HG03571 (cell line): Measurements from ENCODE around the gene SFRP2.

Source experiments
- ATAC-seq: cut with Tn5 transposase; IDR thresholded peaks from one replicate; pipeline ENCODE4 v1.9.1; 2021; ENCODE audit not compliant: unreplicated experiment

Gene SFRP2

DNA sequence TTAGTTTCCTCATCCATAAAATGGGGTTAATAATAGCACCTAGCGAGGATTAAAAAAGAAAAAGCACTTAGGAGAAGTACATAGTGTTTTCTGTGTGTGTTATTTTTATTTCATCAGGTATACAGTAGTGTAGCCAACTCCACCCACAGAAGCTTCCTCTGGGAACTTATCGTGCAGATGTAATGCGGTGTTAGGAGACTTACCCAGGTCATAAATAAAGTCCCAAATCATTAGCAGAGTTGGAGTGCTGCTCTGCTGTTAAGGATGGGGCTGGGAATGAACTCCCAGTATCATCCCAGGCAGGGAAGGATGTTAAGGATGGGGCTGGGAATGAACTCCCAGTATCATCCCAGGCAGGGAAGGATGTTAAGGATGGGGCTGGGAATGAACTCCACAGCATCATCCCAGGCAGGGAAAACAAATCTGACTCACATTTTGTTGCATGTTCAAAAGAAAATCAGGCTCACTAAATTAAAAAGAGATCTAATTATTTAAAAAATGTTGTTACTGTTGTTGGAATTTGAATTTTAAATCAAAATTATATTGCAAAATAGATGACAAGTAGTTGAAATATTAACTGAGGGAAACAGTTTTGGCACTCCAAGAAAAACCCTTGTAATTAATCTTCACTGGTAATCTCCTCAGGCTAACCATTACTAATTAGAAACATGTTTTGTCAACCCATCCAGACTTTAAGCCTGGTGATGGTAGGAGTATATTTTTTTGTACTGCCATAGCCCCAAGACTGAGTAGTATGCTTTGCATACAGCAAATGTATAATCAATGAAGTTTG lies 10.2 kb upstream of the SFRP2 start:
- ATAC-seq = no peak

DNA sequence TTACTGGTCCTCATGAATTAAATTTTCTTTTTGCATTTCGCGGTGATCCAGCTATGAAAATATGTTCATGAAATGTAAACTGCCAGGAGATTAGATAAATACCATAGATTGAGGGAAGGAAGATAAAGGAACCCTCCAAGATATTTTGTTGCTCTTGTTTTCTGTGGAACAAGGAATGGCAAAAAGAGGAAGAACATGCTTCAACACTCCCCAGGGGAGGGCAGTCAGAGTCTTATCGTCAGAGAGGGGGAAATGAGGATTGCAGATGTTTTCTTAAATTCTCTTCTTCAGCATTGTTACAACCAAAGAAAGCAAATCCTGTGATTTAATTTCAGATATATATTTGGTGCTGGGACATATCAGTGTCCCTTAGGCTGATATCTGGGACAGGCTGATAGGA lies 9.5 kb upstream of the SFRP2 start:
- ATAC-seq = no peak

DNA sequence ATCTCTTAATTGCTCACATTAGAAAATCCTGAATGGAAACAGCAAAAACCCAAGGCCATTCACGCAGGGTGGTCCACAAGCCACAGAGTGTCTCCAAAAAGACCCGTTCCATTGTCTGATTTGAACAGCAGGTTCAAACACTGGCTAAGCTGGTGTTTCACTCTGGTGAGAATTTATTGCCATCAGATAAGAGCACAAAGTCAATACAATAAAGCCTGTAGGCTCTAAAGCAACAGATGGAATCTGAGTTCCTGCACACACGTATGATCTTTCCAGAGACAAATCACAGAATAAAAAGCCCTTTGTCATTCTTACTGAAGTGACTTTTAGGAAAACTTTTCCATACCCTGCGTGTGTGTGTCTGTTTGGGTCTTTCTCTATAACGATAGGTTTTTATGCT lies 5.1 kb upstream of the SFRP2 start:
- ATAC-seq = no peak

DNA sequence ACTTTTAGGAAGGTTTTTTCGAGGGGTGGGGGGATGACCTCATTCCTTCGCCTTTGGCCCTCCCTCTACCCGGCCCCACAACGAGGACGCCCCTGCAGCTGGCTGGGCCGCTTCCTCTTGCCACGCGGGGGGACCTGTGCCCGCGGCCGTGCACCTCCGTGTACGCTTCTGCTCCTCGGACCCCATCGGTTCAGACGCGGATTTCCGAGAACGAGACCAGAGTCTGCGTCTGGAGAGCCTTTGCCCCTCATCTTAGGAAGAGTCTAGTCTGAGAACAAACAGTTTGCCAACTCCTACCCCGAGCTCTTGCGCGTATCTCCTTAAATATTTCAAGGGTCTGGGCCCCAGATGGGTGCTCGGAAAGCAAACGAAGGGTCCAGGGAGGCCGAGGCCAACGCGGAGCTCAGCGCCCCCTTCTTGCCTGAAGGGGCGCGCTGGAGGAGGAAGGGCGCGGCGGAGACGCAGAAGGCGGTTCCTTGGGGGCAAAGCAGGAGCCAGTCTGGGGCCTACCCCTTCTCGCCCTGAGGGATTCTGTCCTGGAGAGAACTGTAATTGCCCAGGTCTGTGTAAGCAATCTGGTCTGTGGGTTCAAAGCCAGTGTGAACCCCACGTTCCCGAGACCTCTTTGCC lies 3.9 kb upstream of the SFRP2 start:
- no peak for ATAC-seq

DNA sequence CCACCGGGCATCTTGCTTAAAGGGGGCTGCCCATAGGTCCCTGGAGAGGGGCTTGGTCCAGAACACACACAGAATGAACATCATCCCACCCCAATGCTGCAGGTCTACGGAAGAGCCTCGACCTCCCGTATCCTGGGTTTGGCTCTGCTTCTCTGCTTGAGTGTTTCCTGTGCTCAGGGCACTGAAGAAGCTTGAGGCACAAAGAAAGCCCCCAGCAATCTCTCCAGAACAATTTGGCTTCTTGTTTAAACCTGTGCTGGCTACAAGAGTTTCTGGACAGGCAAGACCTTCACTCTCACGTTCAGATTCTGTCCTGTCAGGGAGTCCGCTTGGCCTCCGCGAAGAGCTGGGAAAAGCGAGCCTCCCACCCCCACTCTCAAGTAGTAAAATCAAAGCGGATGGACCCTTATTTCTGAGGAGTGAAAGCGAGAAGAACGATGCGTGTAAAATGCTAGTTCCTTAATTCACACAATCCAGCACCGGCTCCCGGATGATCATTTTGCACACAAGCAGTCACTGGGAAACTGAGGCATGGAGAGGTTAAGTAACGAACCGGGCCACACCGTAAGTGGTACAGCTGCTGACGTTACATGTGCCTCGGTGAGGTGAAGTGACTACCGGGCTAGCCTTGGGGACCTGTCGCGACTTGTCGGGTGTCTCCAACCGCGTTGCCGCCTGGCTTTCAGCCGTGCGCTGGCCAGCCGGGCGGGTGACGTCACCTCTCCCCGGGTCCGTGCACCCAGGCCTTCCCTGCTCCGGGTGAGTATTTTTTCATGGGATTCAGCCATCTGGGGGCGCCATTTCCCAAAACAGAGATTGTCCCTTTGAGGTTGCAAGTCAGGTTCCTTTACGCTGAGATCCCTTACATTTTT lies 3.1 kb upstream of the SFRP2 start:
- ATAC-seq = no peak

DNA sequence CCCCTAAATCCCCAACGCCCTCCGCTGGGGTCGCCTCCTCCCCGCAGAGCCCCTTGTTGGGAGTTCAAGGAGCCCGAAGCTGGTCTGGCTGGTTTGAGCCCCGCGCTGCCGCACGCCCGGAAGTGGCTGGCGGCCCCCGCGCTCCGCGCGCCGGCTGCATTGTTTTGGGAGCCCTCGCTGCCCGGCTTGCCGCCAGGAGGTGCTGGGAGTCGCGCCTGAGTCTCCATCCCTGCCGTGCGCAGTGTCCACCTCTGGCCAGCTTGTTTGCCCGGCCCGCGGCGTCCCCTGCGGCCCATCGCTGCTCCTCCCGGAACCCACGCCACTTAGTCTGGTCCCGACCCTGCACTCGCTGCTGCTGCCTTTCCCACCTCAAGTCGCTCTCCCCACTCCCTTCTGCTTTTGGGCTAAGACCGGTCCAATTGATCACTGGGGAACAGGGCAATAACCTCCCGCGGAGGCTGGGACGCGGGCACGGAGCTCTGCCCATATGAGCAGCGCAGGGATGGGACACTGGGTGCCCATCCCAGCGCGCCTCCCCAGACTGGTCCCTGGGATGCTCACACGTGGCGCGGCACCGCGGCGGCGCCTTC lies 2.2 kb upstream of the SFRP2 start:
- no peak for ATAC-seq

DNA sequence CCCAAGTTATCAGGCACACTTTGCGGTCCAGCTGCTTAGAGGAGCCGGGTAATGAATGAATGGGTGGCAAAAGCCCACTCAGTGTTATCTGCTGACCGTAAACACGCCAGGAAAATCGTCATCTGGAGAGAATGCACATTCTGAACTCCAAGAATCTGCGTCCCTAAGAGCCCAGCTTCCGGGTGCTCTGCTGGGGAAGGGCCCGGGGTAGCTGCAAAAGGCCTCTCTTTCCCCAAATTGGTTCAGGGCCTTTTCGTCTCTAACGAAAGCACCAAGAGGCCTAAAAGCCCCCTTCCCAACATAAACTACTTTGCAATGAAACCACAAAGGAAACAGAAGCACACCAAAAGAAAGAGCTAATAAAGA lies 1.6 kb upstream of the SFRP2 start:
- ATAC-seq = no peak

DNA sequence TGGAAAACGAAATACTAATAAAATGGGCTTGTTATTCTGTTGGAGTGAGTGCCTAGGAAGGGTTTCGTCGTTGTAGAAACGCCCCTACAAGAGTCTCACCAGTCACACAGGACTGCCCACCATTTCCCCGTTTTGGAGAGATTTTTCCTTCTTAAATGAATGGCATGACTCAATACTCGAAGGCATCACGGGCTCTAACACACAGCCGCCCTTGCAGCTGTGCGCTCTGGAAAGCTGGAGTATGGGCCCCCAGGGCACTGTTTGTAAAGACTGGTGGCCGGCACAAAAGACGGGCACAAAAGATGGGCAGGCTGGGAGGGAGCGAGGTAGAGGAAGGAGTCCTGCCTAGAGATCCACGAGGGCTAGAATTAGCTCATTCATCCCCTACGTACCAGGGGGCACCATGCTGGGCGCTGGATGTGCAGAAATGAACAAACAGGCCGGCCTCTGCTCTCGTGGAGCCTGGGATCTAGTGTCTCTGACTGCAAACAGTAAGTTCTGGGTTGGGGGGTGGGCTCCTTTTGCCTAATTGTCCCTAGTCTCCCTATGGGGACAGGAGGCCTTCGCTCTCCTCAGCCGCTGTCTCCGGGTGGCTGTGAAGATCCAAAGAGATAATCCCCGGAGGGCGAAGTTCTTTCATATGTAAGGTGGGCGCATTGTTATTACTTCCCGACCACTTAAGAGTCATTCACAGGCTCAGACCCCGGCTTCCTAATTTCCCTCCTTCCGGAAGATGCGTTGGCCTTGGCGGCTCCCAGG lies 1.0 kb upstream of the SFRP2 start:
- ATAC-seq = no peak

DNA sequence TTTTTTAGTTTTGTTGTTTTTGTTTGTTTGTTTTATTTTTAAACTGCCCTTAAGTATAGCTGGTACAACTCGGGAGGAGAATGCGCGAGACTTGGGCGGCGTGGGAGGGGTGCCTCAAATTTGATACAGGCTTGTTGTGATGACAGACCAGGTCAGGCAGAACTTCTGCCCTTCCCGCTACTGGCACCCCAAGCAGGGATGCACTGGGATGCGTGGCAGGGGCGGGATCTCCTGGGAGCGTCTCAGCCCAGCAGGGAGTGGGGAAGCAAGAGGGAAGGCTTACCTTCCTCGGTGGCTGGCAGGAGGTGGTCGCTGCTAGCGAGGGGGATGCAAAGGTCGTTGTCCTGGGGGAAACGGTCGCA lies 851 bp downstream of the SFRP2 start:
- no peak for ATAC-seq

DNA sequence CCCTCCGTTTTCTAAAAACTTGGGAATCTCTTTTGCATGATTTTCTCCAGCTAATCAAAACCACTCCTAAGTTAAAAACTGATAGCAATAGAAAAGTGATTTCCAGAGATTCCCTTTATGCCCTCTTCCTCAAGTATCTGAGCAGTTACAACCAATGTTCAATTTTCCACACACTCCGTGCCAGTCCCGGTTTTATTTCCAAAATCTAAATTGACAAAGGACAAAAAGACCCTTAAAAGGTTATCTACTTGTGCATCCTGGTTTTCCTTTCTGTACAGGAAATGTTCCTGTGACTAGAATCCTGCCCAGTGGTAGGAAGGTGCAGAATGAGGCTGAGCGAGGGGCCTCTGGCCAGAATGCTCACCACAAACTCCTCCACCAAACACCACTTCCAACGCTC lies 1.3 kb downstream of the SFRP2 start:
- no peak for ATAC-seq

DNA sequence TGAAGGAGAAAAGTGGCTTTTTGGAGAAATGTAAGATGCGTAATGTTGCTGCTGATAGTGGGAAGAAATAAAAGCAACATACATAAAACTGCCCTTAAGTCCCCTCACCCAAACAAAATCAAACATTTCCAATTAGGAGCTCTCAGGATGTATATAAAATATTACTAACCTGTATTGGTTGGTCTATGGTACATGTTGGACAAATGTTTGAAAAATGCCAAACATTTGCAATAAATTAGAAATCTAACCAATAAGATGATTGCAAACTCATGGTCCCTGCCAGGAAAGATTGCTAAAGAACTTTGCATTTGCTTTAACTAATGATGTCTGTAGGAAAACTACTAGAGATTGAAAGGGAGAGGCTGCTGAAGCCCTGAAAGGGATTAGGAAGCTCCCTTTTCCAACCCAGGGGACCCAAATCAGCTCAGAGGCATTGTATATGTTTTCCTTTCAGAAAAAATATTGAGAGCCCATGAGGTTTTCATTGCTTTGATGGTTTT lies 1.8 kb downstream of the SFRP2 start:
- no peak for ATAC-seq

DNA sequence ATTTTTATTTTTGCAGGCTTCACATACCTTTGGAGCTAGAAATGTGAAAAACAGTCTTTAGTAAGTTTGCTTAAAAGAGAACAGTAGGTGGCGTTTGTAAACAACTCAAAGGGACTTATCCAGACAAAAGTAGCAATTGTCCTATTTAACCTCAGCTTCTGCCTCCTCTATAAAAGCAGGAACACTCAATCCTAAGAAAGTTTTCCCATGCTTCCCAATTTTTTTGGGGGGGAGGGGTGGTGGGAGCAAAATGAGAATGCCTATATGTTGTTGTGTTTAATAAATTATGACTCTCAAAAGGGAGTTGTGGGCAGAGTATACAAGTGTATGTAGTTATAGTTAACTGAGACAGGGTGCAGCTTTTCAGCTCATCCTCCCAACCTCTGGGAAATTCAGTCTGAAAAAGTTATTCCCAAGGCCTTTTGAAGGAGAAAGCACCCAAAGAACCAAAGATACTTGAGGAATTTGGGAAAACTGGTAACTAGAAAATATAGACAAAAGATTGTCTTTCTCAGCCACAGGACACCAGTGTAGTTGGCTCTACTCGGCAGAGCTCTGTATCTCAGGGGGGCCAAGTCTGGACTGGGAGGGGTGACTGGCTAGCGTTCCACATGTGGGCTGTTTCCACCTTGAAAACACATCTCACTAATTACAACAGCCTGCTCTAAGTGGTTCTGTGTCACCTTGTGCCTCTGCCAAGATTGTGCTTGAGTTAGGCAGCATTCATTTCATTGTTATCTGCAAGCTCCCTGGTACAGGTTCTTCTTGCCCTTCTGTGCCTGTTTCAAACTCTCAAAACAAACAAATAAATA lies 2.8 kb downstream of the SFRP2 start:
- ATAC-seq = no peak

DNA sequence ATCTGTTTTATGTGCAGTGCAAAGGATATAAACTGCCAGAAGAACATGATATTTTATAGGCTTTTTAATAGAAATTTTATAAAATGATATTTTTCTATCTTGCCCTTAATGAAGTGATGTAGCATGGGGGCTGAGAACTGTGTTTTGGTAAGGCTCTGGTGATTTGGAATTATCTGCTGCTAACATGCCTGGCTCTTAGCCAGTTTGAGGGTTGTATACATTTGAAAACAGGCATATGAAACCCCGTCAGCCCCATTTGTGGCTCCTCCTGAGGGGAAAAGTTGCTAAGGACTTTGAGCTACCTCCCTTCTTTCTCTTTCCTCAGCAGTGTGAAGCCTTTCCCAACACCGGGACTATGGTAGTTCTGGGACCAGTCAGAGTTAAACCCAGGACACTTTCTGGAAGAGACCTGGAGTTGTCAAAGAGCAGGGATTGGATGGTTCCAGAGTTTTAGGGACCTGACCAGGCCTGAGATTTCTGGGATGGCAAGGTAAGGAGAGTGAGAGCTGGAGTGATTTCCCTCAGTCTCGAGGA lies 4.7 kb downstream of the SFRP2 start:
- ATAC-seq = no peak

DNA sequence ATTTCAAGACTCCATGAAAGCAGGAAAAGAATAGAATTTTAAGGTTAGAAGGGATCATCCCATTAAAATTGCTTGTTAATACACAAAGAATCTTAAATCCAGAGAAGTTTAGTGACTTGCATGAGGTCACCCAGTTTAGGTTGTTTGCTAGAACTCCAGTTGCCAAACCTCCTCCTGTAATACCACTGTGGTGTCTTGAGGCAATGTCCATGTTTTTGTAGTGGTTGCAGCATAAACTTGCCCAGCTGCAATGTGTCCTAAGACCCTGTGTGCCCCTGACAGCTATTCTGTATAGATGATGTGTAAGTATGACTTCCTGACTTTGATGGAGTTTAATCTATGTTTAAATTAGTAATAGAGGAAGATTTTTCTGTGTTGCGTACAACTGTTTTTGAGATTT lies 6.3 kb downstream of the SFRP2 start:
- no peak for ATAC-seq

DNA sequence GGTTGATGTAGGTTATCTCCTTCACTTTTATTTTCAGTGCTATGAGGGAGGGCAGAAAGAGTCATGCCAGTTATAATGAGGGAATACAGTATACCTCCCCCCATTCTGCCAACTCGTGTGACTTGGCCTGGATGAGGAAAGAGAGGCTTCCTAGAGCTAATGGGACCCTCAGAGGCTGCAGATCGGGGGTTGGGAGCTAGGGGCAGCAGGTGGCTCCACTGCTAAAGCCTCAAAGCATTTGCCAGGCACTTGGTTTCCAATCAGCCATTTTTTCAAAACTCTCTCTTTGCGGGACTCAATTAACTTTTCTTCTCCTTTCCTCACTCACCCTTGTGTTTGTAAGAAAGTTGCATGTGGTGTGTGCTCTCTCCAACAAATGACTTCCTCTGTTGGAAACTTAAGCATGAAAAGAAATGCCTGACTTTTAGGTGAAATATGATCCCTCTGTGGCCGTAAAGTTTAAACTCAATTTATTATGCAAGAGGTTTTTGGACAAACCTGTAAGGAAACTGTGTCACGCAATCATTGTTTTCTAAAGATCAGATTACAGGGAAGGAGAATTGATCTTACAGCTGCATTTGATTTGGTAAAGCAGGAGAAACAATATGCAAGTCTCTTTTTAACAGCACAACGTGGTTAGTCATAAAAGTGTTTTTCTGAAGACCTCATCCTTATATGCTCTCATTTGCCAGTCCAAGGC lies 7.0 kb downstream of the SFRP2 start:
- ATAC-seq = no peak

DNA sequence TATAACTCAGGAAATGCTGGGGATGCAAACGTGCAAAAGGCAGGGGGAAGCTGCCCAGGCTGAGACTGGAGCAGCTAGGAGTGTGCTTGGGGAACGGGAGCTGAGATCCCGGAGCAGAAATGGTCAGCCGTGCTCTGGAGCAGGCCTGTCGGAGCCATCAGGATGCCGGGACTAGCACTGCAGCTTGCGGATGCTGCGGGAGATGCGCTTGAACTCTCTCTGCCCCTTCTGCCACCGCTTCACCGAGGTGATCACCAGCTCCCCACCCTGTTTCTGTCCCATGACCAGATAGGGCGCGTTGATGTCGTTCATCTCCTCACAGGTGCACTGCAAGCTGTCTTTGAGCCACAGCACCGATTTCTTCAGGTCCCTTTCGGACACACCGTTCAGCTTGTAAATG lies 7.6 kb downstream of the SFRP2 start:
- no peak for ATAC-seq

DNA sequence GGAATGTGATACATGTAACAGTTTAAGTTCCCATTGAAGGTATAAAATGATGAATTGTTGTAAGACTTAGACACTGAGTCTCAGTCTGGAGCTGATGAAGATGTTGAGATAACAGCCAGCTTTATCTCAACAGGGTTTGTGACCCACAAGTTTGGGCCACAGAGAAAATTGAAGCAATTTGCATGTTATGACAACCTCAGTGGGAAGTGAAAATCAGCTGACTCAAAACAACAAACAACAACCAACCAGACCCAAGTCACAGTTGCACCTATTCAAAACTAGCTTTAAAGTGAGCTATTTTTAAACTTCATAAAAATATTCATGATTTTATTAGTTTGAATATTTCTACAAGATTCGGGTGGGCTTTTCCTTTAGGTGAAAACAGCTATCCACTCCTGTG lies 8.0 kb downstream of the SFRP2 start:
- peak; percentile 79 for ATAC-seq

DNA sequence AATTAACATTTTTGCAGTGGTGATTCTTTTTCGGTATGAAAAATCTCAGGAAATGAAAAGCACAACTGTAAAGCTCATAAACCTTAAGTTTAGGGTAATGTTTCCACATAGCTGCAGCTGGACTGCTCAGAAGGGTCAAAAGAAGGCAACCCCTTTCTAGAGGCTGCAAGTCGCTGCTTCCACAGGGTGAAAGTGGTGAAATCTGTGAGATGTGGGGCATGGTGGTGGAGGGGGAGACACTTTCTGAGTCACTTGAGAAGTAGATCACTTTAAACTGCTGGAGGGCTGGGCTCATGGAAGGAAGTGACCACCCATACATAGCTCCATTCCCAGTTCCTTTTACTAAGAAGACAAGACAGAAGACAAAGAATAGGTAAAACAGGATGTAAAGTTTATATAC lies 8.7 kb downstream of the SFRP2 start:
- no peak for ATAC-seq

DNA sequence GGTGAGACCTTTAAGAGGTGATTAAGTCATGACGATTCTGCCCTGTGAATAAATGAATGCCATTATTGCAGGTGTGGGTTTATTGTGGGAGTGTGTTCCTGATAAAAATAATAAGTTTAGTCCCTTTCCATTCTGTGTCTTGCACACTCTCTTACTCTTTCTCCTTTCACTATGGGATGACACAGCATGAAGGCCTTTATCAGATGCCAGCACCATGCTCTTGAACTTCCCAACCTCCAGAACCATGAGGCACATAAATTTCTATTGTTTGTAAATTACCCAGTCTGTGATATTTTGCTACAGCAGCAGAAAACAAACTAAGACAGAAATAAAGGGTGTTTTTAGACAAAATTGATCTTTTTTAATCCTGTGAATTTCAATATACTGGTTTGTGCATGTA lies 10.5 kb downstream of the SFRP2 start:
- ATAC-seq = no peak
